GM12892 (cell line): ENCODE data around the gene CD300LG.

Experiments used
- DNase-seq: peaks from one replicate; pipeline ENCODE4 v3.0.0; 2011; ENCODE audit not compliant: insufficient read length
- FAIRE-seq: peaks from 2 replicates; lab custom pipeline; 2011; peaks lifted over from hg19 to GRCh38; lab: Jason Lieb, UNC
- POLR2A ChIP-seq: IDR thresholded peaks from 2 replicates; pipeline ENCODE4 v1.6.1; 2011; ENCODE audit warnings: low read depth, low read length, control low read depth
- POLR2AphosphoS5 ChIP-seq: IDR thresholded peaks from 2 replicates; pipeline ENCODE4 v1.6.1; 2011; ENCODE audit warnings: low read depth, low read length, control low read depth
- TAF1 ChIP-seq: IDR thresholded peaks from 2 replicates; pipeline ENCODE4 v1.6.1; 2011; ENCODE audit warnings: low read depth, mild to moderate bottlenecking, control low read depth, low read length, borderline replicate concordance

CD300LG gene

DNA sequence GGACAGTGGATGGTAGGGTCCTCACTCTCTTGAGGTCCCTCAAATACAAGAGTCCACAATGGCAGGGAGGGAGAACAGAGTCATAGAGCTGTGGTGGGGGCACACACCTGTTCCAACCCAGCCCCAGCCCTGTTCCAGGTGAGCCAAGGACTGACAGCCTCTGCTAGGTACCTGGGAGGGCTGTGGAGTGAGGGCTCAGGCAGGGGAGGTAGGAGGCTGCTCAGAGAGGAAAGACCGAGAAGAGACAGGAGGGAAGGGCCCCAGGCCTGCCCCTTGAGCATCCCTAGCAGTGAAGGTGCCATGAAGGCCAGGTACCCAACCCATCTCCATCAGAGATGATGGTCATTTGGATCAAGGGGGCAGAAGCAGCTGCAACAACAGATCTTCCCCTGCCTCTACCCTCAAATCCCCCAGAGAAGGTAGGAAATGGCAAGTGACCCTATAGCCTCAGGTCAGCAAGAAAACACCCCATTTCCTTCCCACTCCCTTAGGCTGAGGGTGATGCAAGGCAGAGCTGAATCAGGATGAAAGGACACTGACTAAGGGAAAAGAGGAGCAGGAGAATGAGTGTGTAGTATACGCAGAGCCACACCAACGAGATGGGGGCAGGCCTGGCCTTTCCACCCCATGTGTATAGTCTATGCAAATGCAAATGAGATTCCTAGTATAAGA lies 28.6 kb downstream of the CD300LG start:
- DNase-seq (no peak), FAIRE-seq (no peak)
- TF ChIP-seq POLR2AphosphoS5, result no peak
- no peak for TF ChIP-seq TAF1
- TF ChIP-seq POLR2A, result no peak

- FAIRE-seq (no peak), DNase-seq (no peak)
- TF ChIP-seq POLR2A (no peak), TAF1 (no peak), POLR2AphosphoS5 (no peak)
These were observed 30.1 kb downstream of the CD300LG start for GRCh38 chr17:43877031-43877430.

DNA sequence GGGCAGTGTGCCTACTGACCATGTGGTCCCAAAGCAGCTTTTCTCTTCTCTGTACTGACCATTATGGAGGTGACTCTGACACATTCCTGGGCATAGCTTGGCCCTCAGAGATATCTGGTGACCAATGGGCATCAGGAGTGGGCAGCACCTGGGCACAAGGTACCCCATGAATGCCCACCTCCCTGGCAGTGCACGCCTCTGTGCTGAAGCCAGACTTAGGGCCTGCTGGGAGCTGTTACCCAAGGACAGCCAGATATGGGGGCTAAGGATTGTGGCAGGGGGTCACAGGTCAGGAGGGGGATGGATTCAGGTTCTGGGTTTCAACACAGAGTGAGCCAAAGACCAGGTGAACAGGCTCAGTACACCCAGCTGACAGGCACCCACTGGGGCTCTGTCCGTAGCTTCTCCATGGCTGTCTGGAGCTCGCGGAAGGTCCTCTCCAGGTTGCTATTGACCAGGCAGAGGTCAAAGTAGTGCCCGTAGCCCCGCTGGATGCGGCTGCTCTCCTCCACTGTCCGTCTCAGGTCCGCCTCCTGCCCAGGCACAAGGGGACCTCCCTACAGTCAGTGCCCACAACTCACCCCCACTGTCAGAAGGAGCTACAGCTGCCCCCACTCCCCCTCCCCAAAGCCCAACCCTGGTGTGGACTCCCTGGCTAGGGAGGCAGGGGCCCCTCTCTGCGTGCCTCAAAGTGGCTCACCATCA lies 30.6 kb downstream of the CD300LG start:
- TF ChIP-seq POLR2AphosphoS5, result no peak
- TF ChIP-seq TAF1, result no peak
- no peak for TF ChIP-seq POLR2A
- no peak for FAIRE-seq

GRCh38 chr17:43878260-43879175 lies 31.5 kb downstream of the CD300LG start:
- TF ChIP-seq TAF1, result no peak
- no peak for TF ChIP-seq POLR2A
- TF ChIP-seq POLR2AphosphoS5, result no peak
- DNase-seq, result peak; percentile 84
- FAIRE-seq, result peak; percentile 92

More for the DNA sequence above, 30.6 kb downstream of the CD300LG start:
- no peak for DNase-seq

DNA sequence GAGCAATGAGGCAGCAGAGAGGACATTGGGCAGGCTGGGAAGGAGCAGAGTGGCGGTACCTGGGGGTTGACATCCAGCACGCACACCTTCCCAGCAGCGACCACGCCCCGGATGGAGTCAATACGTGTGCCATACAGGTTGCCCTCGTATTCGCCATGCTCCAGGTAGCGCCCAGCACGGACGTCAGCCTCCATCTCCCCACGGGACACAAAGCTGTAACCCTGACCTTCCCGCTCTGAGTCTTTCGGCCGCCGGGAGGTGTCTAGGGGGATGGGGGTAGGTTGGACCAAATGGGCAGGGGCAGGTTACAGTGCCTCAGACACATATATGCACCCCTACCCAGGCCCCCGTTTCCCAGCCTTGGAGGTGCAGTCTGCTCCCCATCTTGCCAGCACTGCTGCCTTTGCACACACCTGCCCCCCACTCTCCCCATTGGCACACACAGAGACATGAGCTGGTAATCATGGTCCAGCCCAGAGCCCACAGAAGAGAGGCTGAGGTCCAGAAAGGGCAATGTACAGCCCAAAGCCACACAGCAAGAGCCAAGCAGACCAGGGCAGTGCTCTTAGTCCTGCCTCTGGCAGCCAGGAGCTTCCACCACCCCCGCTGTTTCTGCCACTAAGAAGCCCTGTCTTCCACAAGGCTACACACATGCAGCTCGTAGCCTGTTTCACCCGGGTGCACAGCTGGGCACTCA lies 32.9 kb downstream of the CD300LG start:
- TF ChIP-seq POLR2AphosphoS5 (no peak), TAF1 (no peak), POLR2A (no peak)
- DNase-seq, result no peak
- no peak for FAIRE-seq

DNA sequence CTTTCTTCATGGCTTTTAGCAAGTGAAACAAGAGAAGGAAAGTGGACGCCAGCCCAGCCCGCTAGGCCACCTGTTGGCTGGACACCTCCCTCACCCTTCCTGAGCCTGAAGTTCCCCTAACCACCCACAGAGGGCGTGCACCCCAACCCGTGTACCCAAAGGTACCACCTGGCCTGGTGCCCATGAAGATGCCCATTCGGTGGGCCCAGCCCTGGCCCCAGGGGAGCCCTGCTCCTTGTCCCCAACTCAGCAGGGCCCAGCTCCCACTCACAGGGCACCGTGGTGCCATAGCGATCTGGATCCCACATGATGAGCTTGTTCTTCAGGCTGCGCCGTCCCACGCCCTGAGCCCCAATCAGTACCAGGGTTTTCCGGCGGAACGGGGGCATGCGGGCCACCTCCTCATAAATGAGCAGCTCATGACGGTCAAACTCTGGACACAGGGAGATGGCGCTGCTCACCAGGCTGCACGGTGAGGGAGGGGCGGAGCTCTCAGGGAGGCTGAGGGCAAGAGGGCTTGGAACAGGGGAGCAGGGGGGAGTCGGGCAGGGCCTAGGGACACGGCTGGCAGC lies 33.5 kb downstream of the CD300LG start:
- peak; percentile 69 for DNase-seq
- peak; percentile 88 for FAIRE-seq
- TF ChIP-seq POLR2A (no peak), TAF1 (no peak), POLR2AphosphoS5 (no peak)

GRCh38 chr17:43881181-43881580 lies 34.2 kb downstream of the CD300LG start:
- FAIRE-seq, result no peak
- TF ChIP-seq TAF1 (no peak), POLR2AphosphoS5 (no peak), POLR2A (no peak)
- DNase-seq, result no peak

DNA sequence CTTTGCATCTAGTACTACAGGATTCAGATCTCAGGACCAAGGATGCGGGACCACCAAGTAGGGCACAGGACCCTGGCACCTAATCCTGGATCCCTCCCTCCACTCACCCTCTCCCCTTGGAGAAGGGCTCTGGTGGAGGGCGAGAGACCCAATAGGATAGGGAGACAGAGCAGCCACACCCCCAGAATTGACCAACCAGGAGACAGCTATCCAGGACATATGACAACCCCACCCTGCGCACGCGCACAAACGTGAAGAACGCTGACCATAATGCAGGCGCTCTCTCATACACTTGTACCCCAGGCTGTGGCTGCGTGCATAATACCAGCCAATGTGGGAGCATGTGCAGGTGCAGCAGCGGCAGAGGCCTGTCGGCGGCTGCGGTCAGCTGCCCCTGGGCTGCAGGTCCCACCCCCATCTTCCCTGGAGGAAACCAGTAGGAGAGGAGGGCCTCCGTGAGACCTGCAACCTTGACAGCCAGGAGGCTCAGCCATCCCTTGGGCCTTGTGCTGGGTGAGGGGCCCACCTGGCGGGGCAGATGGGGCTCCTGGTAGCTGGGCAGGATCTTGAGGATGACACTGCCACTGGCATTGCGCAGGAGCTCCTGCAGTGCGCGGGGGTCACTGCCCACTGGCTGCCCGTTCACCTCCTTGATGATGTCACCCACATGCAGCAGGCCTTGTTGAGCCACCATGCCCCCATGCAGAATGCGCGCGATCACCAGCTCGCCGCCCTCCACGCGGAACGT lies 35.0 kb downstream of the CD300LG start:
- TF ChIP-seq TAF1 (no peak), POLR2A (no peak), POLR2AphosphoS5 (no peak)
- FAIRE-seq, result no peak
- no peak for DNase-seq

GRCh38 chr17:43882761-43883415 lies 35.9 kb downstream of the CD300LG start:
- FAIRE-seq, result no peak
- no peak for DNase-seq
- TF ChIP-seq POLR2A (no peak), TAF1 (no peak), POLR2AphosphoS5 (no peak)

DNA sequence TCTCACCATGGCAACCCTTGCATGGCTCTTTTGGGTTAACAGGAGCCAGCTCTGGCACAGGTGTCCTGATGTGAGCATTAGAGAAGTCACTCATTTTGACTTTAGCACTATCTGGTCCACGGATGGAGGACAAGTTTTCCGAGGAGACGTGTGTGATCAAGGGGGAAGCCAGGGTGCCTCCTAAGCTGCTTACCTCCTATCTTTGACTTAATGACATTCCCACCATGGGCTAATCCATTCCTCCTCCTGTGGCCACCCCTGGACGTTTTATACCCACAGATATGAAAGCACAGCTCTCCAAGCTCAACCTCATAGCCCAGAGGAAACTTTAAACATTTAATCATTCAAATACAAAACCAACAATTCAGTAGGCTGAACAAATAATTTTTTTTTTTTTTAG lies 41.6 kb downstream of the CD300LG start:
- FAIRE-seq, result no peak
- TF ChIP-seq POLR2AphosphoS5 (no peak), POLR2A (no peak), TAF1 (no peak)
- DNase-seq, result no peak
